ENCODE data around the gene NOL6. TPM values are rescaled to one million over a fixed set of nuclear protein-coding genes. Genes with fewer than 3 reads are reported as not detected.

Gene NOL6
- total and polyA plus RNA-seq, 2 of the 8 experiments (the other 6 are each of a cell fraction or from before 2014, with no cell fraction given) = 44.0 to 55.0 TPM

DNA sequence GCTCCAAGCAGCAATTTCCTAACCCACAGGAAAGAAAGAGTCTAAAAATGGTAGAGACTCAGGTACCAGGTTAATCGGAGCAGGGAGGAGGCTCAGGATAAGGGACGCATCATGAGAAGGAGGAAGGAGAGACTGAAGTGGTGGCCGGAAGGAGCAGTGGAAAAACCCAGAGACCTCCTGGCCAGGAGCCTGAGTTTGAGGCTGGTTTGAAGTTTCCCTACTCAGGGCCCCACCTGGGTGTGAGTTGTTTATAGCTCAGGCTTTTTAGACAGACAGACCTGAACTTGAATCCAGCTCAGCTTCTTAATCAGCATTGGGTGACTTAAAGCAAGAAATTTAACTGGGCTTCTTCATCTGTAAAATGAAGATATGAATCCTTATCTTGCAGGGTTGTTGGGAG is 59.5 kb downstream of the NOL6 start:
- TF ChIP-seq ASH2L (IDR thresholded peaks at IDR 0.05; ENCODE audit: low read length) (no peak), MAFK (IDR thresholded peaks at IDR 0.05; ENCODE audit: low read depth, low read length) (no peak), SP1 (IDR thresholded peaks at IDR 0.05; ENCODE audit: low read depth, low read length) (no peak), TAF1 (IDR thresholded peaks at IDR 0.05; ENCODE audit: low read depth, low read length) (no peak), SP2 (IDR thresholded peaks at IDR 0.05; ENCODE audit: low read length) (no peak), RFX5 (IDR thresholded peaks at IDR 0.05; ENCODE audit: borderline replicate concordance, low read depth, low read length) (no peak), BRCA1 (IDR thresholded peaks at IDR 0.05; ENCODE audit: low read depth, low read length) (no peak), ZNF274 (IDR thresholded peaks at IDR 0.05; ENCODE audit: borderline replicate concordance, extremely low read depth, low read length) (no peak), RXRA (IDR thresholded peaks at IDR 0.05; ENCODE audit: insufficient read depth, low read depth, low read length) (no peak), RAD21 (IDR thresholded peaks at IDR 0.05 in 1 of 2, conservative IDR thresholded peaks at IDR 0.05 in 1 of 2; ENCODE audit: low read depth in 2 of 2, low read length in 2 of 2) (no peak)
- Histone ChIP-seq H3K36me3 (ENCODE audit: control insufficient read depth in 2 of 4, insufficient read depth in 4 of 4, low read length in 3 of 4) (no peaks in the 10 kb centered on the region), H2BK12ac (ENCODE audit: low read depth, low read length) (no peak overlapping the region), H2AK5ac (ENCODE audit: low read depth, low read length) (no peak overlapping the region), H3K9me3 (ENCODE audit: insufficient read depth in 2 of 2, low read depth in 1 of 2, low read length in 1 of 2) (no peaks in the 10 kb centered on the region), H2BK5ac (ENCODE audit: low read depth, low read length) (no peak overlapping the region), H3K56ac (replicated peaks; ENCODE audit: insufficient read length, low read depth, low read length) (no peak overlapping the region), H4K5ac (ENCODE audit: insufficient read length, low read depth, low read length) (no peak overlapping the region), H3K18ac (ENCODE audit: extremely low read depth, low read length) (no peak overlapping the region), H3K79me1 (ENCODE audit: low read depth, low read length) (no peaks in the 10 kb centered on the region), H3K4ac (replicated peaks; ENCODE audit: insufficient read length, low read depth, low read length) (no peak overlapping the region), H3K4me1 (replicated peaks in 1 of 4; ENCODE audit: control insufficient read depth in 3 of 4, insufficient read depth in 4 of 4, low read length in 3 of 4) (peaks cover 0 to 4% (median 3%) of the 10 kb centered on the region in 4 experiments; a peak in 2 of 7 replicates), H3K9ac (replicated peaks in 1 of 4; ENCODE audit: extremely low read depth in 1 of 4, low read depth in 3 of 4, low read length in 3 of 4) (no peak overlapping the region), H3K79me2 (ENCODE audit: control insufficient read depth in 1 of 2, insufficient read depth in 2 of 2, low read length in 2 of 2) (no peaks in the 10 kb centered on the region), H4K8ac (ENCODE audit: extremely low read depth, insufficient read depth, low read length) (no peak overlapping the region), H3K14ac (ENCODE audit: insufficient read length) (no peak overlapping the region), H3K27me3 (replicated peaks in 1 of 4; ENCODE audit: control insufficient read depth in 3 of 4, extremely low read depth in 1 of 4, insufficient read depth in 3 of 4, low read length in 3 of 4) (no peaks in the 10 kb centered on the region), H3K4me2 (ENCODE audit: insufficient read depth in 1 of 2, low read depth in 2 of 2, low read length in 2 of 2) (no peak overlapping the region), H3K23ac (ENCODE audit: insufficient read length) (no peak overlapping the region), H4K20me1 (replicated peaks in 1 of 2; ENCODE audit: control insufficient read depth in 1 of 2, insufficient read depth in 2 of 2, low read length in 2 of 2) (no peaks in the 10 kb centered on the region), H2BK20ac (ENCODE audit: low read length) (no peak overlapping the region), H2BK120ac (replicated peaks; ENCODE audit: low read depth, low read length) (no peak overlapping the region), H2AFZ (ENCODE audit: low read length) (no peak overlapping the region), H4K91ac (replicated peaks; ENCODE audit: insufficient read length, low read length) (no peak overlapping the region), H3K27ac (ENCODE audit: low read depth, low read length) (no peak overlapping the region), H3K4me3 (ENCODE audit: extremely low read depth in 1 of 4, insufficient read depth in 2 of 4, low read depth in 3 of 4, low read length in 4 of 4) (no peak overlapping the region), H2BK15ac (ENCODE audit: low read length) (no peak overlapping the region), H3K23me2 (ENCODE audit: low read depth, low read length) (no peaks in the 10 kb centered on the region)
- FAIRE-seq (no peak), DNase-seq (ENCODE audit: low read depth in 1 of 2, low spot score in 2 of 2) (no peak)
- POLR2A ChIA-PET (ENCODE audit: partially characterized antibody) = no interaction called here
- CTCF ChIA-PET (ENCODE audit: partially characterized antibody) = interaction anchor here (1.0 to 9.5 kb wide), 12 partner anchors 10 to 113 kb away, joined by 3 to 134 read pairs (median 15); partner anchors contain the start of genes AQP3, AQP7 and NOL6
- WGBS, 2 experiments (ENCODE audit: extremely low coverage in 1 of 2, insufficient coverage in 1 of 2, insufficient read length in 1 of 2, insufficient replicate concordance in 2 of 2, low coverage in 1 of 2, low lambda C conversion rate in 2 of 2, missing lambda C conversion rate in 1 of 2) = 90% methylated on average over 3 of the region's 3 CpGs; no CpG with 5 or more reads in 1 of the 2 experiments
